ENCODE results near the gene IFITM5.

Gene IFITM5

DNA sequence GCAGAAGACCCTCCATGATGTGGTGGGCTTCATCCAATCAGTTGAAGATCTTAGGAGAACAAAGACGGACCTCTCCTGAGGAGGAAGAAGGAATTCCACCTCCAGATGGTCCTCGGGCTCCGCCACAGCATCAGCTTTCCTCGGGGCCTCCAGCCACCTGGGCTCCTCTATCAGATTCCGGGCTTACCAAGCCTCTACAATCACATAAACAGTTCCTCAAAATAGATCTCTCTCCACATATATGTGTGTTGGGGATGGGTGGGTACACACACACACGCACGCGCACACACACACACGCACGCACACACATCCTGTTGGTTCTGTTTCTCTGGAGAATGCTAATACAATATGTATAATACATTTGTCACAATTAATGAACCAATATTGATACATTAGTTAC, 39.9 kb downstream of the IFITM5 start:
- DNase-seq: no peak

DNA sequence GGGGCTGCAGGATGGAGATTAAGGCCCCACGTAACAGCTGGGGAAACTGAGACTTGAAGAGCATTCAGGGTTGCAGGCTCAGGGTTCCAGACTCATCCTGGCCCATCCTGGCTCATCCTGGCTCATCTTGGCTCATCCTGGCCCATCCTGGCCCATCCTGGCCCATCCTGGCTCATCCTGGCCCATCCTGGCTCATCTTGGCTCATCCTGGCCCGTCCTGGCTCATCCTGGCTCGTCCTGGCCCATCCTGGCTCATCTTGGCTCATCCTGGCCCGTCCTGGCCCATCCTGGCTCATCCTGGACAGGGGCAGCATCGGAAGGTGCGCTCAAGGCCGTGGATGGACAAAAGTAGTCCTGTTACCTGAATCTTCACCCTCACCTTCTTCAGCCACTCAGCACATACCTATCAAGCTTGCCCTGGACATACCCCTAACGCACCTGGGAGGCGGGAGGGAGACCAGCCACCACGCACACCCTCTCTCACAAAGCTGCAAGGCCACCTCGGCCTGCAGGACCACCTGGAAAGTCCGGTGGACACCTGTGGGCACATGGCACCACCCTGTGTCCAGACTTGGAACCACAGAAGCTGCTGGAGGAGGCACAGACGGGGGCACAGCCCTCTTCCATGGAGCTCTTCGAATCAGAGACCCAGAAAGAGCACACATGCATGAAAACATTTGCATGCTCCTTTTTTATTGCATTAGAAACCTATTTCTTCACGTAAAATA, 41.4 kb downstream of the IFITM5 start:
- no peak for DNase-seq

DNA sequence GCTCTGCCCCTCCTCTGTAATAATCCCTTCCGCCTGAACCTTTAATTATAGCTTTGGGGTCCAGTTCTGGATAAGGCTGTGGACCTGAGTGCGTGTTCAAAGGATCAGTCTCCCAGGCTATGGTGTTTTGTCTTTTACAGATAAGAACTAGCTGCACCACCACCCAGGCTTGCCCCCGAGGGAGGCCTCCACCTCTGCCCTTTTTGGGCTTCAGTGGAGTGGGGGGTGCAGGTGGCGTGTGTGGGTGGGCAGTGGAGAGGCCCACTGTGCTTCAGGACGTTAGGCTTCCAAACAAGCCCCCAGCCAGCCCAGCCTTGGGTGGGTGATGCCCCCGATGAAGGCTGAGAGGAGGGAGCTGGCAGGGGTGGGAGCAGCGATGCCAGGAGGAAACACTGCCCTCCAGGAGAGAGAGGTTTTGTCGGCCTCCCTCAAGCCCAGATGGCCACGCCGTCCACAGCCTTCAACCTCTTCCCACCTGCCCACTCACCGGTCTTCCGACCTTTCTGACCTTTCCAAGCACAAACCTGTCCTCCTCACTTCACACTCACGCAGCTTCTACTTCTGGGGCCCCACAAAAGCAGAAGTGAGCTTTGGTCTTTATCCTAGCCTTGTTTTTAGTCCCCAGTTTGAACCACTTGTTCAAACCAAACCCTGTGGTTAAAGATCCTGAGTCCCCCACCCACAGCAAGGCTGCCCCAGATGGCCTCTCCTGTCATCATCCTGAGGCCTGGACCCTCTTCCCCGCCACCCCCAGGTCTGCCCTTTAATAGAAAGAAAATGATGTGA, 42.2 kb downstream of the IFITM5 start:
- no peak for DNase-seq

DNA sequence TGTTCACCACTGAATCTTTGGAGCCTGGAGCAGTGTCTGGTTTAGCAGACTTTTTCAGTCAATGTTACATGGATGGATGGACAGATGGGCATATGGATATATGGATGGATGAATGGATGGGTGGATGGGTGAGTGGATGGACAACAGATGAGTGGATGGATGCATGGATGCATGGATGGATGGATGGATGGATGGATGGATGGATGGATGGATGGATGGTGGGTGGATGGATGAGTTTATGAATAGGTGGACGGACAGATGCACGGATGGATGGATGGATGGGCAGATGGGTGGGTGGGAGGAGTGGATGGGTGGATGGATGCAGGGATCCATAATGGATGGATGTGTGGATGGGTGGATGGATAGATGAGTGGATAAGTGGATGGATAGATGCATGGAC, 43.5 kb downstream of the IFITM5 start:
- no peak for DNase-seq

DNA sequence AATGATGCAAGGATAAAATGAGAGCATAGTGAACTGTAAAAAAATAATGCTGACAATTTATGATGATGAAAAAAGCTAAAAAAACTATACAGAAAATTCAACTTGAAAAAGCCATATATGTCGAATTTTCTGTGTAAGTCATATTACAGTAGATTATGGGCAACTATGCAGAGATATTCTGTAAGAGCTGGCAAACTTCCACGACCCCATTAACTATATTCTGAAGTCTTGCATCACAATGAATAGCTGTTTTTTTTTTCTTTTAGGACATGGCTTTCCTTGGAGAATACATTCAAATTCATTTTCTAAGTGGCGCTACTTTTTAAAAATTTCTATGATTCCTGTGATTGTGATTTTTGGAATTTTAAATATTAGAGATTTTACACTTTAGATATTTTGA, 44.1 kb downstream of the IFITM5 start:
- no peak for DNase-seq

DNA sequence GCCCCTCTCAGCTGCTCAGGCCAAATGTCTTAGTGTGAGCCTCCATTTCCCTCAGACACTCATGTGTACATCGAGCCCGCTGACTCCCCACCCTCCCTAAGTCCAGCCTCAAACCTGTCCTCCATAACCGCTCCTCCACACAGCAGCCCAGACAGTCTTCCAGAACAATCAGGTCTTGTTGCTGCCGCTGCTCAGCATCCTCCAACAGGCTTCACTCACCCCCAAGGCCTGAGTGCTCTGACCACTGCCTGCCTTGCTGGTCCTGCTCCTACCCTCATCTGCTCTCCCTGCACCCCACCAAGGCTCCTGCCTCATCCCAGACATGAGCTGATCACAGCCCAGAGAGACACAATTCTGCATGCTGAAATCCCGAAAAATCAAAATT, 45.4 kb downstream of the IFITM5 start:
- no peak for DNase-seq

DNA sequence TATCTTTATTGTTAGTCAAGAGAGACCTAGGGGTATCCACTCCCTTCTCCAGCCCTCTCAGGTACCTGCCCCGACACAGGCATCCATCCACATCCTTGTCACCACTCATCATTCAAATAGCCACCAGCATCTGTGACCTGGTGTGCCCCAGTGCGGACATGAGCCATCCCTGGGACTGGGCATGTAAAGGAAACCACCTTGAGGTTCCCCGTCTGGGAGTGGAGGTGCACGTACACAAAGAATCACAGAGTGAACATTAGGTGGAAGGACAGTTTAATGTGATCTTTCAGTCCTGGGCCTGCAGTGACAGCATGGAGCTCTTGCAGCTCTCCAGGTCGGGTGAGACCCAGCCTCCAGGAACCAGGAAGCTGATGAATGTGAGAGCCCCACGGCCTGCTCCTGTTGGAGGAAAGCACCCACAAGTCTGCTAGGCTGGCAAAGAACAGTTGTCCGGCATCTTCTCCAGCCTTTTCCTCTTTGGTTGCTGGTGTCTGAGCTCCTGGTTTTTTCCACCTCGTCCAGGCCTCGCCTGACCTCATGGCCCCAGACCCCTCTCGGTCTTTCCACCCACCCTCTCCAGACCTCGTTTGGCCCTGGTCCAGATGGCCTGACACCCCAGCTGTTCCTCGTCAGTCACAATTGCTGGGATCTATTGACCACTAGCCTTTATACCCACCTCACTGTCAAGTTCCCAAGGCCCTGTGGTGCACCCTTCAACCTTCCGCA, 46.0 kb downstream of the IFITM5 start:
- DNase-seq: no peak

DNA sequence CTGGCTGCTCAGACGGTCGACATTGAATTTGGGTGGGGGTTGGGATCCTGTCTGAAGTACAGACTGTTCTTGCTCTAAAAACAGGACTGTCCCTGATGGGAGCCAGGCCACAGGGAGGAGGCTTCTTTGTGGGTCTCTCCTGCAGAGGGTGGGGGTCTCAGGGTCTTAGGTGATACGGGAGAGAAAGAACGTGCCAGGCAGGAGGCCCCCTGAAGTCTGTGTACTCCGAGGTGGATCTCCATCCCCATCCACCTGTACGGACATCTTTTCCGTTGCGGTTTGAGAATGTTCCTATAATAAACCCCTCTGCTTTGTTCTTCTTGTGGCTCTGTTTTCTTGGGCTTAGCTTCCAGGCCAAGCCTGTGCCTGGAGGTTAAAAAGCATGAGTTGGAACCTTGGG, 46.7 kb downstream of the IFITM5 start:
- DNase-seq: no peak

DNA sequence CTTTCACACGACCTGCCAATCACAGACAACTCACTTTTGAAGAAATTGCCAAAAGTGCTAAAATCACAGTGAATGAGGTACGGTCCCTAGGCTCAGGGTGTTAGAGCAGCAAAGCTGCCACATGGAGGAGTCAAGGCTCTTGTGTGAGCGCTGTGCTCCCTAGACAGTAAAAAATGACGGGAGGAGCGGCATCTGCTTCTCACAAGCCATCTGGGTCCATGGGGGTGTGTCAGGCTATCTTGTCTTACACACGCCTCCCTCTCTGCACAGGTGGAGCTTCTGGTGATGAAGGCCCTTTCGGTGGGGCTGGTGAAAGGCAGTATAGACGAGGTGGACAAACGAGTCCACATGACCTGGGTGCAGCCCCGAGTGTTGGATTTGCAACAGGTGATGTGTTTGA, 47.8 kb downstream of the IFITM5 start:
- DNase-seq: no peak

DNA sequence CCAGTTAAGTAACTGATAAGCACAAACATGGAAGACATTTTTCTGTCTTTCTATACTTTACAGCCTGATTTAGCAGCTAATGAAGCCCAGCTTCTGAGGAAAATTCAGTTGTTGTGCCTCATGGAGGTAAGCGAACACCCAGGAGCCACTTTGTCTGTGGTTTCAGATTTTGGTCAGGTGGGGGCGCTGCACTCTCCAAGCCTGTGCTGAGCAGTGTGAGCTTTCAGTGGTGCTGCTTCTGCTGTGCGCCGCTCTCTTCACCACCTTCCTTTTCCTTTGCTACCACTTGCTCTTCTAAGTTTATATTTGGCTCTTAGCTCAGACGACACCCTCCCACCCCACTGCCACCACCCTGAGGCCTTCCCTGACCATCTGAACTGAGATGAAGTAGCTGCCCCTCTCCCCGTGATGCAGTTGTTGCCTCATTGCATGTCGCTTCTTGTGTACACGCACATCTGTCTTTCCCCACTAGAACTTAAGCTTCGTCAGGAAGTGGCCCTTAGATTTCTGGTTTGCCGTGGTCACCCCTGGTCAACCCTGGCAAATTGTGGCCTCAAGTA, 48.5 kb downstream of the IFITM5 start:
- peak in 6 of 14 donors; percentile 1 to 35 (median 21) for DNase-seq

DNA sequence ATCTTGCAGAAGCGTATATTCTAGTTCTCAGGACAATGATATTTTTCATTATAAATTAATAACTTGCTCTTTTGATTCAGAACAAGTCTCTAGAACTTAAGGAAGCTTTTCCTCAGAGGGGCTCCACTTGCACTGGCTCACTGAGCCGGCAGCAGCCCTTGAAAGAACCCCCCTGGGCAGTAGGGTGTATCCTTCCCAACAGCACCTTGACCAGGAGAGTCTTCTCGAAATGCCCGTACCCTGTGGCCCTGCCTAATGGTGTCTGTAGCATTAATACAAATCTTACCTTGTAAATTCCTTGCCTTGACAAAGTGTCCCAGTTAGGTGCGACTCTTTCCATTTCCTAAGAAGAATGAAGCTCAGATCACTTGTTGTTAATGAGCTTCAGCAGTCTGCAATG, 49.1 kb downstream of the IFITM5 start:
- DNase-seq: no peak

DNA sequence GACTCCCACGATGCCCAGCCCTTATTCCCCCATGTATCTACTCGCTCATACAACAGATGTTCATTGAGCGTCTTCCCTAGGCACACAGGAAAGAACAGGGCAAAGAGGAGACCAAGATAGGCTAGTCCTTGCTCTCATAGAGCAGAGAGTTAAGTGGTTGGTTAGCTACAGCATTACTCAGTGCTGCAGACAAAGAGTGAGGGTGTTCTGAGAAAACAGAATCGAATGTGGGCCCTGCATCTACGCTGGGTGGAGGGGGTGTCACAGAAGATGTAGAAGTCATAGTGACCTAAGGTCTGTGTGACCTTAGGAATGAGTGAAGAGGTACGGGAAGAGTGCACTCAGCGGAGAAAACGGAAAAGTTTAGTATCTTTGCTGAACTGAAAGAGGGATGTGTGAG, 50.3 kb downstream of the IFITM5 start:
- no peak for DNase-seq

All from C1 segment of cervical spinal cord (tissue), 14 donors.